ENCODE measurements around the gene SUN2.

DNA sequence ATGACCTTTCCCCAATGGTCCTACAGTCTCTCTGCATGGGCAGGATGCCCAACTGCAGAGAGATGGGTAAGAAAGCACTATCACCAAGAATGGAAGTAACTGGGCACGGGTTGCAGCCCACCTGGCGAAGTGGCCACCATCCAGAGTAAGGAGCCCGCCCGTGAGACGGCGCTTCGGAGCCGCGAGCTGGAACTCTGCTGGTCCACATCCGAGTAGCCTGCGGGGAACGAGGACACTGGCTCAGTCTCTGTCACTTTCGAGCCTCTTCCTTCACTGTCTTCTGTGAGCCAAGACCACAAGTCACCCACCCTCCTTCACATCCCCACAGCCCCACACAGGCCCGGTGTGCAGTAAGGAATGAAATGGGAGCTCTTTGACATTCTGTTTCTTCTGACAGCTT lies 5.7 kb downstream of the SUN2 start:
- TF ChIP-seq EP300 (IDR thresholded peaks at IDR 0.05): no peak
- TF ChIP-seq, protein P1, sequence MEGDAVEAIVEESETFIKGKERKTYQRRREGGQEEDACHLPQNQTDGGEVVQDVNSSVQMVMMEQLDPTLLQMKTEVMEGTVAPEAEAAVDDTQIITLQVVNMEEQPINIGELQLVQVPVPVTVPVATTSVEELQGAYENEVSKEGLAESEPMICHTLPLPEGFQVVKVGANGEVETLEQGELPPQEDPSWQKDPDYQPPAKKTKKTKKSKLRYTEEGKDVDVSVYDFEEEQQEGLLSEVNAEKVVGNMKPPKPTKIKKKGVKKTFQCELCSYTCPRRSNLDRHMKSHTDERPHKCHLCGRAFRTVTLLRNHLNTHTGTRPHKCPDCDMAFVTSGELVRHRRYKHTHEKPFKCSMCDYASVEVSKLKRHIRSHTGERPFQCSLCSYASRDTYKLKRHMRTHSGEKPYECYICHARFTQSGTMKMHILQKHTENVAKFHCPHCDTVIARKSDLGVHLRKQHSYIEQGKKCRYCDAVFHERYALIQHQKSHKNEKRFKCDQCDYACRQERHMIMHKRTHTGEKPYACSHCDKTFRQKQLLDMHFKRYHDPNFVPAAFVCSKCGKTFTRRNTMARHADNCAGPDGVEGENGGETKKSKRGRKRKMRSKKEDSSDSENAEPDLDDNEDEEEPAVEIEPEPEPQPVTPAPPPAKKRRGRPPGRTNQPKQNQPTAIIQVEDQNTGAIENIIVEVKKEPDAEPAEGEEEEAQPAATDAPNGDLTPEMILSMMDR (IDR thresholded peaks at IDR 0.05): no peak
